ENCODE measurements around the gene DDC.

GRCh38 chr7:50499092-50499491, 66.1 kb downstream of the DDC start:
- TF ChIP-seq, protein P1, sequence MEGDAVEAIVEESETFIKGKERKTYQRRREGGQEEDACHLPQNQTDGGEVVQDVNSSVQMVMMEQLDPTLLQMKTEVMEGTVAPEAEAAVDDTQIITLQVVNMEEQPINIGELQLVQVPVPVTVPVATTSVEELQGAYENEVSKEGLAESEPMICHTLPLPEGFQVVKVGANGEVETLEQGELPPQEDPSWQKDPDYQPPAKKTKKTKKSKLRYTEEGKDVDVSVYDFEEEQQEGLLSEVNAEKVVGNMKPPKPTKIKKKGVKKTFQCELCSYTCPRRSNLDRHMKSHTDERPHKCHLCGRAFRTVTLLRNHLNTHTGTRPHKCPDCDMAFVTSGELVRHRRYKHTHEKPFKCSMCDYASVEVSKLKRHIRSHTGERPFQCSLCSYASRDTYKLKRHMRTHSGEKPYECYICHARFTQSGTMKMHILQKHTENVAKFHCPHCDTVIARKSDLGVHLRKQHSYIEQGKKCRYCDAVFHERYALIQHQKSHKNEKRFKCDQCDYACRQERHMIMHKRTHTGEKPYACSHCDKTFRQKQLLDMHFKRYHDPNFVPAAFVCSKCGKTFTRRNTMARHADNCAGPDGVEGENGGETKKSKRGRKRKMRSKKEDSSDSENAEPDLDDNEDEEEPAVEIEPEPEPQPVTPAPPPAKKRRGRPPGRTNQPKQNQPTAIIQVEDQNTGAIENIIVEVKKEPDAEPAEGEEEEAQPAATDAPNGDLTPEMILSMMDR (IDR thresholded peaks at IDR 0.05): no peak
- TF ChIP-seq POLR2AphosphoS5 (IDR thresholded peaks at IDR 0.05): no peak
